HepG2 (cell line): ENCODE measurements around the gene PDE9A. TPM values are rescaled to one million over a fixed set of nuclear protein-coding genes. Genes with fewer than 3 reads are reported as not detected.

Experiments
- BRCA1 ChIP-seq: sonication (generic); formaldehyde crosslinking; IDR thresholded peaks from 2 replicates; pipeline ENCODE4 v1.4.0; 2020; ENCODE audit warnings: missing genetic modification reagents
- CHD2 ChIP-seq: IDR thresholded peaks from 2 replicates; pipeline ENCODE4 v1.6.1; 2011; ENCODE audit warnings: low read depth, low read length, improper control_type of control experiment
- ETV5 ChIP-seq: IDR thresholded peaks from 2 replicates; pipeline ENCODE4 v1.6.1; 2018; ENCODE audit warnings: missing biosample characterization, missing genetic modification reagents, inconsistent platforms, borderline replicate concordance
- EZH2 ChIP-seq: conservative IDR thresholded peaks from 2 replicates; pipeline ENCODE4 v1.6.1; 2012; ENCODE audit warnings: mild to moderate bottlenecking, low read depth, low read length, moderate library complexity
- LBX2 ChIP-seq: sonication (generic); formaldehyde crosslinking; IDR thresholded peaks from 2 replicates; pipeline ENCODE4 v1.5.0; 2020; ENCODE audit warnings: missing genetic modification reagents, mild to moderate bottlenecking, borderline replicate concordance
- NCOA2 ChIP-seq: sonication (generic); formaldehyde crosslinking; IDR thresholded peaks from 2 replicates; pipeline ENCODE4 v1.8.0; 2022; ENCODE audit warnings: inconsistent platforms
- RELA ChIP-seq: sonication (generic); formaldehyde crosslinking; IDR thresholded peaks from 2 replicates; pipeline ENCODE4 v1.4.0; 2020; ENCODE audit warnings: missing genetic modification reagents
- RFX5 ChIP-seq: IDR thresholded peaks from 2 replicates; pipeline ENCODE4 v1.6.1; 2011; ENCODE audit warnings: low read depth, low read length, improper control_type of control experiment
- TARDBP ChIP-seq: sonication (generic); formaldehyde crosslinking; IDR thresholded peaks from 2 replicates; pipeline ENCODE4 v1.8.0; 2022; ENCODE audit warnings: mild to moderate bottlenecking, missing genetic modification reagents
- TGIF2 ChIP-seq: IDR thresholded peaks from 2 replicates; pipeline ENCODE4 v1.6.1; 2016; ENCODE audit warnings: control low read depth, missing compliant biosample characterization
- ZBTB3 ChIP-seq: sonication (generic); formaldehyde crosslinking; IDR thresholded peaks from 2 replicates; pipeline ENCODE4 v1.4.0; 2020; ENCODE audit warnings: low read depth, mild to moderate bottlenecking, moderate library complexity, missing genetic modification reagents, borderline replicate concordance
- ZBTB43 ChIP-seq: sonication (generic); formaldehyde crosslinking; conservative IDR thresholded peaks from 2 replicates; pipeline ENCODE4 v1.4.0; 2020; ENCODE audit warnings: missing genetic modification reagents
- ZNF317 ChIP-seq: sonication (generic); formaldehyde crosslinking; IDR thresholded peaks from 2 replicates; pipeline ENCODE4 v1.5.0; 2020; ENCODE audit warnings: mild to moderate bottlenecking, missing genetic modification reagents
- ZNF33A ChIP-seq: sonication (generic); formaldehyde crosslinking; IDR thresholded peaks from 2 replicates; pipeline ENCODE4 v1.5.1; 2020; ENCODE audit warnings: missing genetic modification reagents, mild to moderate bottlenecking, moderate library complexity, borderline replicate concordance
- ZNF33B ChIP-seq: sonication (generic); formaldehyde crosslinking; IDR thresholded peaks from 2 replicates; pipeline ENCODE4 v1.5.1; 2020; ENCODE audit warnings: mild to moderate bottlenecking, missing genetic modification reagents
- ZNF484 ChIP-seq: sonication (generic); formaldehyde crosslinking; IDR thresholded peaks from 2 replicates; pipeline ENCODE4 v1.5.1; 2020; ENCODE audit warnings: mild to moderate bottlenecking, low read depth, missing genetic modification reagents, borderline replicate concordance
- ZNF552 ChIP-seq: sonication (generic); formaldehyde crosslinking; IDR thresholded peaks from 2 replicates; pipeline ENCODE4 v1.9.0; 2022; ENCODE audit warnings: missing genetic modification reagents, mild to moderate bottlenecking, borderline replicate concordance
- ZNF563 ChIP-seq: sonication (generic); formaldehyde crosslinking; IDR thresholded peaks from 2 replicates; pipeline ENCODE4 v1.8.0; 2022; ENCODE audit warnings: mild to moderate bottlenecking, moderate library complexity, missing genetic modification reagents
- ZNF572 ChIP-seq: sonication (generic); formaldehyde crosslinking; IDR thresholded peaks from 2 replicates; pipeline ENCODE4 v1.5.1; 2020; ENCODE audit warnings: mild to moderate bottlenecking, missing genetic modification reagents
- ZNF674 ChIP-seq: sonication (generic); formaldehyde crosslinking; IDR thresholded peaks from 2 replicates; pipeline ENCODE4 v1.5.0; 2020; ENCODE audit warnings: low read depth, mild to moderate bottlenecking, missing genetic modification reagents
- ZNF678 ChIP-seq: sonication (generic); formaldehyde crosslinking; IDR thresholded peaks from 2 replicates; pipeline ENCODE4 v1.4.0; 2020; ENCODE audit warnings: mild to moderate bottlenecking, missing genetic modification reagents
- ZNF776 ChIP-seq: sonication (generic); formaldehyde crosslinking; IDR thresholded peaks from 2 replicates; pipeline ENCODE4 v1.4.0; 2020; ENCODE audit warnings: mild to moderate bottlenecking, missing genetic modification reagents
- ZNF781 ChIP-seq: sonication (generic); formaldehyde crosslinking; IDR thresholded peaks from 2 replicates; pipeline ENCODE4 v1.5.1; 2020; ENCODE audit warnings: borderline replicate concordance, mild to moderate bottlenecking, missing genetic modification reagents; ENCODE audit errors: not compliant biosample characterization
- ZNF883 ChIP-seq: sonication (generic); formaldehyde crosslinking; IDR thresholded peaks from 2 replicates; pipeline ENCODE4 v1.5.1; 2020; ENCODE audit warnings: mild to moderate bottlenecking, missing genetic modification reagents; ENCODE audit errors: not compliant biosample characterization
- ZSCAN20 ChIP-seq: sonication (generic); formaldehyde crosslinking; IDR thresholded peaks from 2 replicates; pipeline ENCODE4 v1.4.0; 2020; ENCODE audit warnings: missing genetic modification reagents, mild to moderate bottlenecking, borderline replicate concordance
- ZSCAN31 ChIP-seq: sonication (generic); formaldehyde crosslinking; IDR thresholded peaks from 2 replicates; pipeline ENCODE4 v1.5.0; 2020; ENCODE audit warnings: low read depth, mild to moderate bottlenecking, missing genetic modification reagents
- polyA plus RNA-seq, 8 experiments: library from polyadenylated mRNA; depleted of rRNA in 3 of 8; stranded (reverse) in 7 of 8; unstranded in 1 of 8; fragments of >200 nt; fragmentation: Illumina TruSeq in 4 of 8; extraction: Trizol in 4 of 8; gene quantifications; 2 replicates each; pipeline versions ENCODE4 v1.2.1 to v1.2.3, GENCODE V29; 2011 to 2016; ENCODE audit warnings: low read depth in 4 of 8, missing spikeins in 1 of 8, mixed read lengths in 1 of 8; ENCODE audit not compliant: insufficient read depth in 1 of 8
- total RNA-seq, 5 experiments: library from RNA; depleted of rRNA; stranded (reverse); fragments of >200 nt; fragmentation: Illumina TruSeq; extraction: Trizol; gene quantifications; 2 replicates each; pipeline ENCODE4 v1.2.3, GENCODE V29; 2016; ENCODE audit warnings: low read depth in 1 of 5
- TF ChIP-seq, protein P1 (sequence below): sonication (generic); formaldehyde crosslinking; IDR thresholded peaks from 2 replicates; pipeline ENCODE4 v1.8.0; 2022; ENCODE audit warnings: missing genetic modification reagents, mild to moderate bottlenecking, borderline replicate concordance
- TF ChIP-seq, protein P2 (sequence below): sonication (generic); formaldehyde crosslinking; IDR thresholded peaks from 2 replicates; pipeline ENCODE4 v1.8.1; 2023; ENCODE audit warnings: mild to moderate bottlenecking, inconsistent platforms, moderate library complexity, missing genetic modification reagents, borderline replicate concordance

The PDE9A gene
- total and polyA plus RNA-seq, 2 of the 13 experiments (the other 11 are each of a cell fraction or from before 2014, with no cell fraction given), result 4.6 to 19.7 TPM

DNA sequence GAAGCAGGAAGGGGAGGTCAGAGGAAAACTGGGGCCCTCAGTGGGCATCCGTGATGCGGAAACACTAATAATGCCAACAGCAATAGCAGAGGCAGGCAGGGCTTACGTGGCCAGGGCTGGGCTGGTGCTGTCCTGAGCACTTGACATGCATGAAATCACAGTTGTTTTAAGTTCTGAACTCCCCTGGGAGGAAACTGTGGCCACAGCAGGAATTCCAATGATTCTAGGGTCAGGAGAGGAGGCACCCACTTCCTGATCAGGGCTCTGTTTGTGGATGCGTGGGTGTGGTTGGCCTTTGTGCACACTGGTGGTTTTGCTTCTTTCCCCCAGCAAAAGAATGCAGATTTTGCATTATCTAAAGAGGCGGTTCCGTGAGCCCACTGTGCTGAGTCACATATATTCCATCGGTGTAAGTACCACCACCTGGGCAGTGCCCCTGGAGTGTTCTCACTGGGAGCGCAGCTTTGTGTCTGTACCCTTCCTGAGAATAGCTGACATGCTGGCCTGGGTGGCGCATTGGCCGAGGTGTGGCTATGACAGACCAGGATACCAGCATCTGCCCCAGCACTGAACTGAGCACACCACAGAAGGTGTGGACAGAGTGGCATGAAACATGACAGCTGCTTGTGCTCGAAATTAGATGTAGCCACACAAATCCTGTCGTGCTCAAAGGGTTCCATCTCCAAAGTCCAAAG lies 71.0 kb downstream of the PDE9A start (continued):
- TF ChIP-seq TARDBP (CRISPR knock-in tag) (0 out of 2 replicates have a peak, but pooled peaks have one; percentile 34), ZNF33A (no peak), ZNF484 (CRISPR knock-in tag) (no peak), ZNF563 (CRISPR knock-in tag) (no peak), TGIF2 (CRISPR knock-in tag) (no peak), ZNF674 (CRISPR knock-in tag) (no peak), ZNF678 (CRISPR knock-in tag) (no peak), ZNF883 (CRISPR knock-in tag) (no peak), LBX2 (CRISPR knock-in tag) (no peak), ZNF776 (CRISPR knock-in tag) (no peak), ZBTB43 (CRISPR knock-in tag) (no peak), RFX5 (no peak), EZH2 (no peak), ZNF317 (CRISPR knock-in tag) (no peak), CHD2 (no peak), ETV5 (peak; percentile 88), ZNF33B (CRISPR knock-in tag) (no peak), ZNF572 (CRISPR knock-in tag) (no peak), ZNF552 (no peak), BRCA1 (CRISPR knock-in tag) (no peak), RELA (CRISPR knock-in tag) (no peak), ZSCAN31 (CRISPR knock-in tag) (no peak), ZBTB3 (CRISPR knock-in tag) (no peak), ZNF781 (CRISPR knock-in tag) (no peak), NCOA2 (CRISPR knock-in tag) (peak; percentile 36; the same call in 1 of the 2 replicates), ZSCAN20 (CRISPR knock-in tag) (no peak)
- TF ChIP-seq, protein P1, sequence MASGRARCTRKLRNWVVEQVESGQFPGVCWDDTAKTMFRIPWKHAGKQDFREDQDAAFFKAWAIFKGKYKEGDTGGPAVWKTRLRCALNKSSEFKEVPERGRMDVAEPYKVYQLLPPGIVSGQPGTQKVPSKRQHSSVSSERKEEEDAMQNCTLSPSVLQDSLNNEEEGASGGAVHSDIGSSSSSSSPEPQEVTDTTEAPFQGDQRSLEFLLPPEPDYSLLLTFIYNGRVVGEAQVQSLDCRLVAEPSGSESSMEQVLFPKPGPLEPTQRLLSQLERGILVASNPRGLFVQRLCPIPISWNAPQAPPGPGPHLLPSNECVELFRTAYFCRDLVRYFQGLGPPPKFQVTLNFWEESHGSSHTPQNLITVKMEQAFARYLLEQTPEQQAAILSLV (CRISPR knock-in tag), result no peak
- TF ChIP-seq, protein P2, sequence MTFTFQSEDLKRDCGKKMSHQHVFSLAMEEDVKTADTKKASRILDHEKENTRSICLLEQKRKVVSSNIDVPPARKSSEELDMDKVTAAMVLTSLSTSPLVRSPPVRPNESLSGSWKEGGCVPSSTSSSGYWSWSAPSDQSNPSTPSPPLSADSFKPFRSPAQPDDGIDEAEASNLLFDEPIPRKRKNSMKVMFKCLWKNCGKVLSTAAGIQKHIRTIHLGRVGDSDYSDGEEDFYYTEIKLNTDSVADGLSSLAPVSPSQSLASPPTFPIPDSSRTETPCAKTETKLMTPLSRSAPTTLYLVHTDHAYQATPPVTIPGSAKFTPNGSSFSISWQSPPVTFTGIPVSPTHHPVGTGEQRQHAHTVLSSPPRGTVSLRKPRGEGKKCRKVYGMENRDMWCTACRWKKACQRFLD, result no peak
